GOT3 (cell line): ENCODE data around the gene GLIS1.

ENCODE experiments used
- DNase-seq: peaks from one replicate; lab custom pipeline; 2025; ENCODE audit warnings: mixed read lengths; lab: John Stamatoyannopoulos, UW

GLIS1 gene

GRCh38 chr1:53463961-53464899 is 274.7 kb downstream of the GLIS1 start:
- DNase-seq: no peak

DNA sequence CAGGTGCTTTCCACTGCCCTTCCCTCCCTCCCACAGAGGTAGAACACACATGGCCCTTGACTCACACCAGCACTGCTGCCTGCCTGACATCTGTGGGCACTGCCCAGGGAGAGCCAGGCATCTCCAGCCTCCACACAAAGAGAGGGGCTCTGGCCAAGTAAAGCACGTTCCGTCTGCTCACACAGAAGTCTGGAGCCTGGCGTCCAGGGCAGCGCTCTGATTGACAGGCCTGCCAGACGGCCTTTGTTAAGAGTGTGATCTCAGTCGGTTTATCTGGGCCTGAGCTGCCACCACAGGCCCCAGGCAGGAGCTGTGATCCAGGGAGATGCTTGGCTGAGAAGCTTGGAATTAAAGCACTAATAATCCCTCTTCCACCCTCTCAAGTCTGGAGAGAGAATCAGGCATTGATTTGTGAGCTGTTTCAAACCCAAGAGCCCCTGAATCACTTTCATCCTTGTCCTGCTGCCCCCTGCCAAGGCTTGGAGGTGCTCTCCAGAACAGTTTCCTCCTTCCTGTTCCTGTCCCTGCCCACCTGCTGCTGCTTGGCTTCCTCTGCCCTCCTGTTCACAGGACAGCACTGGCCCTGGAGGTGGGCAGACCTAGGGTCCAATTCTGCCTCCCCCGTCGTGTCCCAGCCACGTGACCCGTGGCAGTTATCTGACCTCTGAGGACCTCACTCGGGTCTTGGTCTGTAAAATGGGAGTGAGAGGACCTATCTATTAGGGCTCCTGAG is 276.0 kb downstream of the GLIS1 start:
- DNase-seq: no peak

DNA sequence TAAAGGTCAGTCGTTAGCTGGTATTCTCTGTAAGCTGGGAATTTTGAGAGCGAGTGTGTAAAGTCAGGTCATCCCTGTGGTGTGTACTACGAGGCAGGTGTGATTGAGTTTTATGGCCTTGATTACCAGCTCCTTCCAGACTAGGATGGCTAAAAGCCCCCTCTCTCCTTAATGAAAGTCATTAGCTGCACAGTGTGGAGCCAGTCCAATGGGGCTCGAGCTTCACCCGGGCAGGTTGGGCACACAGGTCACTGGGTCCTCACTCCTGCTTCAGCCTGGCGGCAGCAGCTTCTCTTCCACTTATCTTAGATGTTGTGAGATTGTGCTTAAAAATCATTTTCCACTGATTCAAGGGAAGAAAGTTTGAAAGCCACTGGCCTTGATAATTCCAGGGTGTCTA is 276.8 kb downstream of the GLIS1 start:
- DNase-seq: no peak

- DNase-seq: no peak
Observed at GRCh38 chr1:53461323-53462044, 277.5 kb downstream of the GLIS1 start.

DNA sequence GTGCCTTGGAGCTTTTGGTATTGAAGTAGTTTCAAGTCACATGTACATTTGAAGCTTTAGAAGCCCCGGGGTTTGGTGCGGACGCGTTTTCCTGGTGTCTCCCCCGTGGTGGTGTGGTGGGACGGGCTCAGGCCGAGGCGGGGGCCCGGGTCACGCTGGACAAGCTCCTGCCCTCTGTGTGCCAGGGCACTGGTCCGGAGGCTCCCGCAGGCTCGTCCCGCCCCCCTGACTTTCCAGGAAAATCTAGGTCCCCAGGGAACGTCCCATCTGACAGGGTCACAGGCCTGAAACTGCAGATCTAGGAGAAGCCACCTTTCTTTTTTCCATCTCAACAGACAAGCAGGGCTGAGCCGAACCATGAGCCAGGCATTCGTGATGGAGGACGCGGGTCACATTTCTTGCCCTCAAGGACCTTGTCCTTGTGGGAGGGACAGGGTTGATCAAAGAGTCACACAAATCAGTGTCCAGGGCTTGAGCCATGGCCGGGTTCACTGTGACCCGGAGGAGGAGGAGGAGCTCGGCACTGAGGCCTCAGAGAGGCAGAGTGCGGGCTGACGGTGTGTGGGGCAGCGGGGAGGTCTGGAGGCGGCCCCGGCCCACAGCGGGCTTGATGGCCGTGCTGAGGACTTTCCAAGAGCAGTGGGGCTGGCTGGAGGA is 278.2 kb downstream of the GLIS1 start:
- DNase-seq: no peak

DNA sequence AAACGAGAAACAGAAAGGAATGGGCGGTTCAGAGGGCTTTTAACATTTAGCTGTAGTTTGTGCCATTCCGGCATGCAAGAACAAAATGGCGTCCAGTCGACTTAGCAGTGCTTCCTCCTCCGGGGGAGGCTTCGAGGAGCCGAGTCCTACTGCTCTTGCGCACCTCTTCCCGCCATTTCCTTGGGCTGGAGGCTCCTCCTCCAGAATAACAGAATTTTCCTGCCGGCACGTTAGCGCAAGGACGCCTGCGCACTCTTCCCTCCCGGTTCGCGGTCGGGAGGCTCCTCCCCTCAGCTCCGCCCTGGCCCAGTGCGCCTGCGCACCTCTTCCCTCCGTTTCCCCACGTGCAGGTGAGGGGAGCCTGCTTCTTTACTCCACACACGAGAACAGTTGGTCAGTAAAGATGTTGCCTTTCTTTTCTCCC is 278.7 kb downstream of the GLIS1 start:
- DNase-seq: no peak

DNA sequence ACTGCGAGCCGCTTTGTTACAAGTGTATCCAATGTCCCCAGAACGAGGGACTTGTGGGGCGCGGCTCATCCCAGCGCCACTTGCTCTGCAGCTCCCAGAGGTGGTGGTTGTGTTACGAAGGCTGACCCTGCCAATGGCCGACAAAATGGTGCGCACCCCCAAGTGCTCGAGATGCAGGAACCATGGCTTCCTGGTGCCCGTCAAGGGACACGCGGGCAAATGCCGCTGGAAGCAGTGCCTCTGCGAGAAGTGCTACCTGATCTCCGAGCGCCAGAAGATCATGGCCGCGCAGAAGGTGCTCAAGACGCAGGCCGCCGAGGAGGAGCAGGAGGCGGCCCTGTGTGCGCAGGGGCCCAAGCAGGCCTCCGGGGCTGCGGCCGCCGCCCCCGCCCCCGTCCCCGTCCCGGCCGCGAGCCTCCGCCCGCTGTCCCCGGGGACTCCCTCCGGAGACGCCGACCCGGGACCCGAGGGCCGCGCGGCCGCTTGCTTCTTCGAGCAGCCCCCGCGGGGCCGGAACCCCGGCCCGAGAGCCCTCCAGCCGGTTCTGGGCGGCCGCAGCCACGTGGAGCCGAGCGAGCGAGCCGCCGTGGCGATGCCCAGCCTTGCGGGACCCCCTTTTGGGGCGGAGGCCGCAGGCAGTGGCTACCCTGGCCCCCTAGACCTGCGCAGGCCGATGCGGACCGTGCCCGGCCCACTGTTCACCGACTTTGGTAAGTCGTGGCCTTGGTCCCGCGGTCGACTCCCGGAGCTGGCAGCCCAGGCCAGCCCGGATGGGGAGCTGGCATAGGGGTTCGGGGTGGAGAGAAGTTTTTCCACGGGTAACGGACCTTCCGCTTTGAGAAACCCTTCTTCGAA is 279.4 kb downstream of the GLIS1 start, which contains the start of gene DMRTB1:
DMRTB1 (plus strand) TSS at position 79 of the 855 bp plus-strand sequence; CDS start at position 134, 55 bp downstream.
- DNase-seq: no peak

DNA sequence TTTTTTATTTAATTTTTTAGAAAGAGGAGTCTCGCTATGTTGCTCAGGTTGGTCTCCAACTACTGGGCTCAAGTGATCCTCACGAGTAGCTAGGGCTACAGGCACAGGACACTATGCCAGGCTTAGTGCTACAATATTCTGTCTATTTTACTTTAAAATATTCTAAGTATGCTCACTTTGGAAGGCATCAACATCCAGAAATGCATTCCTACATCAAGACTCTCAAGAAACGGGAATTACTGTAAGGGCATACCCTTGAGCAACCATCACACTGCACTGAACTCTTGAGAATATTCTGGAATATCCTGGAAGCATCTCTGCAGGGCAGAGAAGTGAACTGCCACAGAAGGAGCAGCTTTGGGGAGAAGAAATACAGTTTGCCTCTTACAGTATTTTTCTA is 280.3 kb downstream of the GLIS1 start:
- no peak for DNase-seq
